H7 (cell line): ENCODE data around the gene RHOBTB3. TPM values are rescaled to one million over a fixed set of nuclear protein-coding genes. Genes with fewer than 3 reads are reported as not detected.

Experiments
- DNase-seq: peaks from one replicate; pipeline ENCODE4 v3.0.0; 2012
- H3K27me3 ChIP-seq: 2 replicates; pipeline ENCODE4 v1.6.0; 2011; ENCODE audit warnings: mild to moderate bottlenecking, low read length; ENCODE audit not compliant: control insufficient read depth, insufficient read depth
- H3K36me3 ChIP-seq: replicated peaks from 2 replicates; pipeline ENCODE4 v1.5.1; 2011; ENCODE audit warnings: low read length; ENCODE audit not compliant: control insufficient read depth, insufficient read depth
- H3K4me3 ChIP-seq: 2 replicates; pipeline ENCODE4 v1.5.1; 2011; ENCODE audit warnings: low read depth, mild to moderate bottlenecking, control low read depth, low read length, moderate library complexity; ENCODE audit not compliant: insufficient read depth
- total RNA-seq: library from RNA; depleted of rRNA; stranded (reverse); fragments of >200 nt; shearing (Covaris generic); gene quantifications from 2 replicates; pipeline ENCODE4 v1.2.3, GENCODE V29; 2014

The RHOBTB3 gene
- total RNA-seq, 1 experiment from 2014 or later, result 45.6 TPM

GRCh38 chr5:95733107-95733665, 2.0 kb downstream of the RHOBTB3 start:
- peaks cover 40% of the 10 kb centered on the region for H3K27me3 ChIP-seq
- DNase-seq, result no peak
- H3K4me3 ChIP-seq, result peak overlapping the region; percentile 4; the same call in 1 of the 2 replicates
- no peaks in the 10 kb centered on the region for H3K36me3 ChIP-seq

GRCh38 chr5:95734187-95734586, 3.1 kb downstream of the RHOBTB3 start:
- Histone ChIP-seq H3K27me3 (peaks cover 39% of the 10 kb centered on the region), H3K4me3 (no peak overlapping the region), H3K36me3 (no peaks in the 10 kb centered on the region)
- no peak for DNase-seq

GRCh38 chr5:95734906-95735305, 3.8 kb downstream of the RHOBTB3 start:
- H3K36me3 ChIP-seq, result no peaks in the 10 kb centered on the region
- H3K4me3 ChIP-seq, result peak overlapping the region; percentile 9; the same call in 1 of the 2 replicates
- H3K27me3 ChIP-seq, result peaks cover 32% of the 10 kb centered on the region
- no peak for DNase-seq

DNA sequence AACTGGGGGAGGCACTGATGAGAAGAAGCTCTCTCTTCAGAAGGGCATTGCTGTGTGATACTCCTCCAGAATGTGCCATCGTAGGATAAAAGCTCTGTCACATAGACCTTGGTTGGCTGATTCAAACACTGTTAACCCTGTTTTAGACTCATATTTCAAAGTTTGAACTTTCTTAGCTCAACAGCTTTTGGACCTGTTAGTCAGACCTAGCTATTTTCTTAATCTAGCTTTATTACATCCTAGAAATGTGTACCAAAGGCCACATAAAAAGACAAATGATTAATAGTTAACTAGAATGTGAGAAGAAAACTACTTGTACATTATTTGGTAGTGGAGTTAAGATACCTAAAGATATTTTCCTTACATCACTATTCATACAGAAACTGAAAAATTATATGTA, 4.3 kb downstream of the RHOBTB3 start:
- Histone ChIP-seq H3K4me3 (no peak overlapping the region), H3K36me3 (no peaks in the 10 kb centered on the region), H3K27me3 (peaks cover 30% of the 10 kb centered on the region)
- no peak for DNase-seq

GRCh38 chr5:95738072-95738471, 6.9 kb downstream of the RHOBTB3 start:
- no peak for DNase-seq
- H3K4me3 ChIP-seq, result no peak overlapping the region

DNA sequence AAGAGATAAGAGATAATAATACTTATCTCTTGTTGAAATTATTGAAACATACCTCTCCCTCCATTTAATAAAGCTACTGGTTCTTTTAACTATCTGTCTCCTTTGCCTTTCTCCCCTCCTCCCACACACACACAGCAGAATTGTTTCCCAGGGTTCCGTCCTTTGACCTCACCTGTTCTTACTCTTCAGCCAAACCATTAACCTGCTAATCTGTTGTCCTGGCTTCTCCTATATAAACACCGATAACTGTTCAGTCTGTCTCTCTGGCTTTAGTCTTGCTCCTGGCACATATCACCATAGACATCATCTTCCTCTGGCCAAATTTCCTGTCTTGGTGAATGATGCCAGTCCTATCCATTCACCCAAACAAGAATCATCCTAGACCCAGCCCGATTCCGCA, 7.7 kb downstream of the RHOBTB3 start:
- no peak for DNase-seq
- Histone ChIP-seq H3K27me3 (peaks cover 7% of the 10 kb centered on the region), H3K4me3 (no peak overlapping the region), H3K36me3 (no peaks in the 10 kb centered on the region)

More at GRCh38 chr5:95738072-95738471, 6.9 kb downstream of the RHOBTB3 start:
- Histone ChIP-seq H3K36me3 (no peaks in the 10 kb centered on the region), H3K27me3 (peaks cover 14% of the 10 kb centered on the region)

- H3K36me3 ChIP-seq, result no peaks in the 10 kb centered on the region
- peaks cover 2% of the 10 kb centered on the region for H3K27me3 ChIP-seq
- H3K4me3 ChIP-seq, result no peak overlapping the region
- no peak for DNase-seq
Measured at GRCh38 chr5:95739857-95740256, 8.7 kb downstream of the RHOBTB3 start.

DNA sequence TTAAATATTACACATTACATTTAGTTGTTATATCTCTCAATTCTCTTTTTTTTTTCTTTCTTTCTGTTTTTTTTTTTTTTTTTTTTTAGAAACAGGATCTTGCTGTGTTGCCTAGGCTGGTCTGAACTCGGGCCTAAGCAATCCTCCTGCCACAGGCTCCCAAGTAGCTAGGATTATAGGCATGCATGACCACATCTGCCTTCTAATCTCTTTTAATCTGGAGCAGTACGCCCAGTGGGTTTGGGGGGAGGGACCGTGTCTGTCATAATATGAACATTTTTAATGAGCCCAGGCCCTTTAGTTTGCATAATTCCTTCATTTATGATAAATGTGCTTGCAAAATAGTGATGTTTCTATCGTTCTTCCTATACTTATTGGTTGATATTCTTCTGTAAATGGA, 10.3 kb downstream of the RHOBTB3 start:
- no peak for DNase-seq
- no peaks in the 10 kb centered on the region for H3K36me3 ChIP-seq
- no peaks in the 10 kb centered on the region for H3K27me3 ChIP-seq
- H3K4me3 ChIP-seq, result no peak overlapping the region

GRCh38 chr5:95743232-95743631, 12.1 kb downstream of the RHOBTB3 start:
- Histone ChIP-seq H3K27me3 (no peaks in the 10 kb centered on the region), H3K4me3 (no peak overlapping the region), H3K36me3 (no peaks in the 10 kb centered on the region)
- DNase-seq, result no peak

DNA sequence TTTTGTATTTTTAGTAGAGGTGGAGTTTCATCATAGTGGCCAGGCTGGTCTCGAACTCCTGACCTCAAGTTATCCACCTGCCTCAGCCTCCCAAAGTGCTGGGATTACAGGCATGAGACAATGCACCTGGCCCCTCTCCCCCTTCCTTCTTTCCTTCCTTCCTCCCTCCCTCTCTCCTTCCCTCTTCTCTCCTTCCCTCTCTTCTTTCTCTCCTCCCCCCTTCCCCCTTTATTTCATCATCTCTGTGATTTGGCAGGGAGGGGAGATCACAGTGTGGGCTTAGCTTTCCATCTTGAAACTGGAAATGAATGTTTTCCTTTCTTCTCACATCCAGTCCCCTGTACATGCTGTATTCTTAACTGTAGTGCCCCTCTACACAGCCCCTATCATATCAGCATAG, 12.7 kb downstream of the RHOBTB3 start:
- Histone ChIP-seq H3K4me3 (no peak overlapping the region), H3K27me3 (no peaks in the 10 kb centered on the region), H3K36me3 (no peaks in the 10 kb centered on the region)
- DNase-seq, result no peak

GRCh38 chr5:95746194-95746593, 15.1 kb downstream of the RHOBTB3 start:
- Histone ChIP-seq H3K4me3 (no peak overlapping the region), H3K36me3 (no peaks in the 10 kb centered on the region), H3K27me3 (no peaks in the 10 kb centered on the region)
- no peak for DNase-seq

DNA sequence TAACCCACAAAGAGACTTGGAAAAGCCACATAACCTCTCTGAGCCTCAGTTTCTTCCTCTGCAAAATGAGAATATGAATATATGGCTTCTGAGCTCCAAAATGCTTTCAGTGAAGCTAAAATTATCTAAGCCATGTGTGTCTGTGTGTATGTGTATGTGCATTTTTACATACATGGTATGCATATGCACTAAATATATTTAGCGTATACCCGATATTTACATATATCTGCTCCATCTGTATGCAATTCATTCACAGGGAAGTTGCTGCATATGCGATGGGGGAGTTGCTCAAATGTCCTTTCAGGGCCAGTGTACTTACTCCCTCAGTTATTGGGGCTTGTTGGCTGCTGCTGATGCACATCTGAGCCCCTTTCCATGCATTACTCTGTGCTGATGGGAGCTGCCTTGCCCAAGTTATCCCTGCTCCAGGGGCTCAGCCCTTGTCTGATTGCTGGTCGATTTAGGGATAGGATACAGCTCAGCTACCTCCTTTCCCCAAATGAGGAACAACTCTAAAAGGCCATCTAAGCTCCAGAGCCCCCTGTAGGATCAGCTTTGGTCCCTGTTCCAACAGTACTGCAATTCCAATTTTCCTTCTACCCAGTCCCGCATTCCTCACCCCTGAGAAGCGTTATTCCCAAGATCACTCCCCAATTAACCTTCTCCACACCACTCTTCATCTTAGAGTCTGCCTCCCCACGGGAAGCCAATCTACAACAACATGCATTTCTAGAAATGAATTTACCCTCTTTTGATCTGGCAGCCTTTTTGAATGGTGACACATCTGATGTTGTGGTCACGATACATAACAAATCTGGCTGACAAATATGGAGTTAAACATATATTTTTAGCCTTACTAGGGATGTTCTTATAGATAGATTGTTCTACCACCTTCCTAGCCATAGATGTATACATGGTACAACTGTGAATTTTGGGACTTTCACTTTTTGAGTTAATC, 15.9 kb downstream of the RHOBTB3 start:
- H3K4me3 ChIP-seq, result no peak overlapping the region
- DNase-seq, result no peak
- no peaks in the 10 kb centered on the region for H3K27me3 ChIP-seq
- H3K36me3 ChIP-seq, result no peaks in the 10 kb centered on the region

GRCh38 chr5:95748133-95748532, 17.0 kb downstream of the RHOBTB3 start:
- DNase-seq, result no peak
- H3K4me3 ChIP-seq, result no peak overlapping the region
- no peaks in the 10 kb centered on the region for H3K27me3 ChIP-seq
- H3K36me3 ChIP-seq, result no peaks in the 10 kb centered on the region

DNA sequence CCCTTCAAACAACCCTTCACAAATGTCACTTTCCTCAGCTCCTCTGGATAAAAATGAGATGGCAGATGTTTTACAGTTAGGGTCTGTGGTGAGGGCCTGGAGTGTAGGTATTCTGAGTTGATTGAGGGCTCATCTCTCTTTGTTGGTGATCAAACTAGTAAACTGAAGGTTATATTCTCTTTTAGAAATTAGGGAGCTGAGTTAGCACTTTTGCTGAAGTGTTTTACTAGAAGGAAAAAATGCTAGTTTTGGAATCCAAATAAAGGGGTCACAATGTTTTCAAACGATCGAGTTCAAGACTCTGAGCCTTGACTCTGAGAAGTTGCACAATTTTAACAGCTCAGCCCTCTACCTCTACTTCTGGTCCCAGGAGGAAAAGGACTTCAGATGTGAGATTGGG, 23.4 kb downstream of the RHOBTB3 start:
- DNase-seq, result no peak
- no peaks in the 10 kb centered on the region for H3K36me3 ChIP-seq
- no peak overlapping the region for H3K4me3 ChIP-seq
- no peaks in the 10 kb centered on the region for H3K27me3 ChIP-seq

DNA sequence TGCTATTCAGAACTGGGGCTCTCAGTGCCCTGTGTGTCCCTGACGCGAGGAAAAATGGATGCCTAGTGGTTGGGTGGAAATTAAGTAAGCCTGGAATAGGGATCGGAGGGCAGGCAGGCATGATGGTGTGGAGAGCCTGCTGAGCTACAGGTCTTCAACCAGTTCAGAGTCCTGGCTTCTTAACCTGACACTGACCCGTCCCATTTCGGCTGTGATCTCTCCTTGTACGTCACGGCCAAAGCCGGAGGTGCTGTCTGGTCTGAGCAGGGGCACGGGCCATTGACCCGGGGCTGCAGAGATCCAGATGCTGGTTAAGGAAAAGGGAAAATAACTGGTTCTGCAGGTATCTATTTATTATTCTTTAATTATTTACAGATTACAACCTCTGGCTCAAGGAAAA, 27.9 kb downstream of the RHOBTB3 start:
- no peaks in the 10 kb centered on the region for H3K36me3 ChIP-seq
- H3K4me3 ChIP-seq, result no peak overlapping the region
- no peak for DNase-seq
- H3K27me3 ChIP-seq, result no peaks in the 10 kb centered on the region
